Spleen (tissue), 3 donors: Measurements from ENCODE around the gene FAM43A.

ENCODE experiments used
- POLR2A ChIP-seq, 3 donors: fragments of 450-650 bp; IDR thresholded peaks; one replicate each; pipeline ENCODE4 v1.5.1; 2017; ENCODE audit warnings: antibody characterized with exemption in 3 of 3, mild to moderate bottlenecking in 1 of 3
- POLR2AphosphoS5 ChIP-seq, 3 donors: sonication (generic); formaldehyde crosslinking; IDR thresholded peaks; one replicate each; pipeline ENCODE4 v1.5.1; 2017; ENCODE audit warnings: antibody characterized with exemption in 3 of 3

GRCh38 chr3:194723846-194724618, 38.3 kb downstream of the FAM43A start:
- TF ChIP-seq POLR2A (IDR thresholded peaks at IDR 0.05) (no peak), POLR2AphosphoS5 (IDR thresholded peaks at IDR 0.05) (no peak)
